Activated CD8-positive, alpha-beta T cell treated with anti-CD3 and anti-CD28 coated beads for 36 hours (primary cell): ENCODE data around the gene LAIR2. TPM values are rescaled to one million over a fixed set of nuclear protein-coding genes. Genes with fewer than 3 reads are reported as not detected.

Experiments
- ATAC-seq: fragments of 200-7000 bp; cut with Tn5 transposase; one replicate; pipeline ENCODE4 v1.10.0; 2021; ENCODE audit warnings: mild to moderate bottlenecking, moderate library complexity
- CTCF ChIA-PET: fragments of 350-600 bp; sonication (Branson Sonifier 250); formaldehyde crosslinking; loops from one replicate; lab custom pipeline; 2021; ENCODE audit warnings: antibody characterized with exemption; lab: Charles Lee
- POLR2A ChIA-PET: fragments of 350-600 bp; sonication (Branson Sonifier 250); formaldehyde crosslinking; loops from one replicate; lab custom pipeline; 2021; ENCODE audit warnings: antibody characterized with exemption; lab: Charles Lee
- DNase-seq: peaks from one replicate; pipeline ENCODE4 v3.0.0-alpha.2; 2020
- H3K27ac Mint-ChIP-seq: one replicate; pipeline ENCODE4 v1.8.0; 2021; ENCODE audit warnings: mild to moderate bottlenecking, mixed read lengths
- H3K27me3 Mint-ChIP-seq: one replicate; pipeline ENCODE4 v1.8.0; 2021; ENCODE audit warnings: mixed read lengths
- H3K36me3 Mint-ChIP-seq: one replicate; pipeline ENCODE4 v1.8.0; 2021; ENCODE audit warnings: low read depth, mixed read lengths
- H3K4me1 Mint-ChIP-seq: one replicate; pipeline ENCODE4 v1.8.0; 2021; ENCODE audit warnings: low read depth, mixed read lengths
- H3K4me3 Mint-ChIP-seq: one replicate; pipeline ENCODE4 v1.8.0; 2021; ENCODE audit warnings: mild to moderate bottlenecking, moderate library complexity, mixed read lengths
- H3K9me3 Mint-ChIP-seq: one replicate; pipeline ENCODE4 v1.8.0; 2021; ENCODE audit warnings: mixed read lengths
- CTCF ChIP-seq: fragments of 200-600 bp; IDR thresholded peaks from one replicate; pipeline ENCODE4 v1.8.0; 2022; ENCODE audit warnings: antibody characterized with exemption, mild to moderate bottlenecking
- intact Hi-C: fragments of 100-400 bp; cut with micrococcal nuclease; formaldehyde crosslinking; loops from one replicate; pipeline ENCODE4 v1.10.0; 2022
- total RNA-seq, 2 experiments: library from RNA; stranded (reverse); gene quantifications; one replicate each; pipeline ENCODE4 v1.2.3, GENCODE V29; 2021

Gene LAIR2
- total RNA-seq, 2 experiments from 2014 or later = 1.5 to 2.1 TPM

GRCh38 chr19:54478677-54479266 is 23.9 kb upstream of the LAIR2 start:
- H3K4me1 Mint-ChIP-seq = peaks cover 4% of the 10 kb centered on the region
- no peak overlapping the region for H3K27ac Mint-ChIP-seq
- peaks cover 18% of the 10 kb centered on the region for H3K27me3 Mint-ChIP-seq
- peak; percentile 75 for TF ChIP-seq CTCF
- no peak overlapping the region for H3K4me3 Mint-ChIP-seq
- POLR2A ChIA-PET = no interaction called here
- CTCF ChIA-PET = interaction anchor here (0.7 to 6.6 kb wide), 15 partner anchors 9 to 201 kb away, joined by 3 to 66 read pairs (median 4); no protein-coding TSS in a partner anchor
- DNase-seq = peak; percentile 49
- intact Hi-C loops = loop anchor here (5.0 kb wide), 1 partner anchor 194 kb away; no protein-coding TSS in a partner anchor
- no peaks in the 10 kb centered on the region for H3K9me3 Mint-ChIP-seq
- H3K36me3 Mint-ChIP-seq = no peaks in the 10 kb centered on the region
- ATAC-seq = peak; percentile 68

- DNase-seq (no peak), ATAC-seq (no peak)
- intact Hi-C loops = no loop called here
- H3K9me3 Mint-ChIP-seq = no peaks in the 10 kb centered on the region
- POLR2A ChIA-PET = no interaction called here
- CTCF ChIA-PET = interaction anchor here (1.0 to 6.6 kb wide), 12 partner anchors 10 to 203 kb away, joined by 3 to 66 read pairs (median 6); no protein-coding TSS in a partner anchor
- peaks cover 4% of the 10 kb centered on the region for H3K4me1 Mint-ChIP-seq
- H3K4me3 Mint-ChIP-seq = no peak overlapping the region
- peaks cover 24% of the 10 kb centered on the region for H3K27me3 Mint-ChIP-seq
- no peak overlapping the region for H3K27ac Mint-ChIP-seq
- TF ChIP-seq CTCF = no peak
- no peaks in the 10 kb centered on the region for H3K36me3 Mint-ChIP-seq
Measured at GRCh38 chr19:54480051-54480450, 22.6 kb upstream of the LAIR2 start.

- peaks cover 4% of the 10 kb centered on the region for H3K4me1 Mint-ChIP-seq
- intact Hi-C loops = no loop called here
- no peak overlapping the region for H3K27ac Mint-ChIP-seq
- ATAC-seq = peak; percentile 58
- no peaks in the 10 kb centered on the region for H3K9me3 Mint-ChIP-seq
- H3K4me3 Mint-ChIP-seq = no peak overlapping the region
- CTCF ChIA-PET = interaction anchor here (0.7 to 6.6 kb wide), 18 partner anchors 9 to 202 kb away, joined by 3 to 66 read pairs (median 4); no protein-coding TSS in a partner anchor
- TF ChIP-seq CTCF = peak; percentile 92
- peaks cover 25% of the 10 kb centered on the region for H3K27me3 Mint-ChIP-seq
- no peaks in the 10 kb centered on the region for H3K36me3 Mint-ChIP-seq
- POLR2A ChIA-PET = no interaction called here
- peak; percentile 49 for DNase-seq
Measured at GRCh38 chr19:54481326-54481930, 21.2 kb upstream of the LAIR2 start.

- H3K4me1 Mint-ChIP-seq = peaks cover 4% of the 10 kb centered on the region
- ATAC-seq (no peak), DNase-seq (no peak)
- no peak overlapping the region for H3K27ac Mint-ChIP-seq
- ChIA-PET CTCF (interaction anchor here (0.6 to 6.6 kb wide), 3 partner anchors 12 to 269 kb away, joined by 3 to 66 read pairs (median 3); no protein-coding TSS in a partner anchor), POLR2A (no interaction called here)
- intact Hi-C loops = no loop called here
- no peaks in the 10 kb centered on the region for H3K36me3 Mint-ChIP-seq
- no peaks in the 10 kb centered on the region for H3K9me3 Mint-ChIP-seq
- peaks cover 18% of the 10 kb centered on the region for H3K27me3 Mint-ChIP-seq
- TF ChIP-seq CTCF = no peak
- H3K4me3 Mint-ChIP-seq = no peak overlapping the region
Measured at GRCh38 chr19:54482889-54483288, 19.7 kb upstream of the LAIR2 start.

- TF ChIP-seq CTCF = no peak
- Mint-ChIP-seq H3K27ac (no peak overlapping the region), H3K9me3 (no peaks in the 10 kb centered on the region), H3K27me3 (peaks cover 16% of the 10 kb centered on the region), H3K4me1 (peaks cover 4% of the 10 kb centered on the region), H3K36me3 (no peaks in the 10 kb centered on the region), H3K4me3 (no peak overlapping the region)
- DNase-seq (no peak), ATAC-seq (no peak)
- intact Hi-C loops = no loop called here
- ChIA-PET CTCF (no interaction called here), POLR2A (no interaction called here)
Measured at GRCh38 chr19:54484451-54484850, 18.2 kb upstream of the LAIR2 start.
